WTC11 (cell line): ENCODE results near the gene UTP14A.

Experiments
- CTCF ChIP-seq: fragments of 200-600 bp; IDR thresholded peaks from 2 replicates; pipeline ENCODE4 v1.8.0; 2022; ENCODE audit warnings: antibody characterized with exemption
- EMX1 ChIP-seq: fragments of 250-450 bp; sonication (Bioruptor Pico); IDR thresholded peaks from 2 replicates; pipeline ENCODE4 v1.8.0; 2021; ENCODE audit warnings: mild to moderate bottlenecking
- FOXP4 ChIP-seq: sonication (generic); formaldehyde crosslinking; IDR thresholded peaks from 2 replicates; pipeline ENCODE4 v1.8.0; 2022; ENCODE audit warnings: mild to moderate bottlenecking, missing genetic modification reagents
- JUN ChIP-seq: sonication (generic); formaldehyde crosslinking; IDR thresholded peaks from 2 replicates; pipeline ENCODE4 v1.8.0; 2023; ENCODE audit warnings: mild to moderate bottlenecking, missing genetic modification reagents
- ZNF317 ChIP-seq: sonication (generic); formaldehyde crosslinking; IDR thresholded peaks from 2 replicates; pipeline ENCODE4 v1.8.1; 2023; ENCODE audit warnings: low read depth, mild to moderate bottlenecking, moderate library complexity, missing genetic modification reagents, borderline replicate concordance

- TF ChIP-seq CTCF (no peak), JUN (CRISPR knock-in tag) (no peak), FOXP4 (no peak), ZNF317 (no peak), EMX1 (CRISPR knock-in tag) (no peak)
These were observed 28.6 kb upstream of the UTP14A start for GRCh38 chrX:129877401-129877800.
